ENCODE measurements around the gene MLXIP.
A peak's percentile ranks its signal among the peaks of the same experiment; 100 is the strongest.

The MLXIP gene

DNA sequence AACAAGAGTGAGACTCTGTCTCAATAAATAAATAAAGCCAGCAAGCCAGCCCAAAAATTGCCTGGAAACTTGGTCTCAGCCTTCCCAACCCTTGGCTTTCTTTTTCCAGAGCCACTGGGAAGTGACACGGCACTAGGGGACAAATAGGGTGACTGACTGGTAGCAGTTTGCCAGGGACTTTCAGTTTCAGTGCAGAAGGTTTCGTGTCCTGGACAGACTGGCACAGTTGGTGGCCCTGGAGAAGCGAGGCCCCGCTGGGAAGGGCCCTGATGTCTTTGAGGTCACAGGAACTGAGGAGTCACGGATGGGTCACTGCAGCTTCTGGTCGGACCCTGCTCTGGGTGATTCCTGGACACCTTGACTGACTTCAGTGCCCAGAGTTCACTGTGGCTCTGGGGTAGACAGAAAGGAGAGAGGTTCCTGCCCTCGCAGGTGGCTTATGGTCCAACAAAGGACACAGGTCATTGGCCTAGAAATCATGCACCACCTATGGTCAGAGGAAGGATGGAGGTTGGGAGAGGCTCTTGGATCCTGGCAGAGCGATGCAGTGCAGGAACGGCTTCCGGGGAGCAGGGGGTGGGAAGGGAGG lies 107.0 kb downstream of the MLXIP start:
- DNase-seq (ENCODE audit: low read depth in 2 of 2), result no peak

- DNase-seq (ENCODE audit: low read depth in 2 of 2), result no peak
Measured at GRCh38 chr12:122187466-122187865, 108.9 kb downstream of the MLXIP start.

DNA sequence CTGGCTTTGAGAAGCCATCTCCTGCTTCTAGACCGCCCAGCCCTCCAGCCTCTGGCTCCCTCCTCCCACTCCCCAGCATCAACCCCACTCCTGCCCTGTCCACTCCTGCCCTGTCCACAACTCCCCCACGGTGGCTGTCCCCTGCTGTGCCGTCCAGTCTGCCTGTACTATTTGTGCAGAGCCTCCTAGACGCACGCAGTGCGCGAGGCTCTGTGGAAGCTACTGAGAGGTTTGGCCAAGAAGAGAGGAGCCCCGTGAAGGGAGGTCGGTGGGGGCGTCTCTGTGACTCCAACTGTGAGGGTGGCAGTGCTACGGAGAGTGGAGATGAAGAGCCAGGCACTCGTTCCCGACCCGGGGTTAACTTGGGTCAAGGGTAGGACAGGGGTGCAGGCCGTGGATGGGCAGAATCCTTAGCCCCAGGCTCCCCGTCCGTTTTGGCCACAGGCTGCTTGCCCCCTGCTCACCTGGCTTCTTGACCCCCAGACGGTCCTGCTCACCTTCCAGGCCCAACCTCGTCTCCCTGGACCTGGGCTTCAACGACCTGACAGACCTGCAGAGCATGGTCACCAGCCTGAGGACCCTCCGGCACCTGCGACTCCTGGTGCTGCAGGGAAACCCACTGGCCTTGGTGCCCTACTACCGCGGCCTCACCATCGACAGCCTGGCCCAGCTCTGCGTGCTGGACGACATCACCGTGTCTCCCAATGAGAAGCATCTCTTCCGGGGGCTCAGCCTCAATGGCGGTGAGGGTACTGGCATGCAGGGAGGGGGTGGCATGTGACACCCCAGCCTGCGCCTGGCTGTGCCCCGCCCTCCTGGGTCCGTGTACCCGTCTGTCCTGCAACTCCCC lies 111.3 kb downstream of the MLXIP start:
- DNase-seq (ENCODE audit: low read depth in 2 of 2), result no peak

DNA sequence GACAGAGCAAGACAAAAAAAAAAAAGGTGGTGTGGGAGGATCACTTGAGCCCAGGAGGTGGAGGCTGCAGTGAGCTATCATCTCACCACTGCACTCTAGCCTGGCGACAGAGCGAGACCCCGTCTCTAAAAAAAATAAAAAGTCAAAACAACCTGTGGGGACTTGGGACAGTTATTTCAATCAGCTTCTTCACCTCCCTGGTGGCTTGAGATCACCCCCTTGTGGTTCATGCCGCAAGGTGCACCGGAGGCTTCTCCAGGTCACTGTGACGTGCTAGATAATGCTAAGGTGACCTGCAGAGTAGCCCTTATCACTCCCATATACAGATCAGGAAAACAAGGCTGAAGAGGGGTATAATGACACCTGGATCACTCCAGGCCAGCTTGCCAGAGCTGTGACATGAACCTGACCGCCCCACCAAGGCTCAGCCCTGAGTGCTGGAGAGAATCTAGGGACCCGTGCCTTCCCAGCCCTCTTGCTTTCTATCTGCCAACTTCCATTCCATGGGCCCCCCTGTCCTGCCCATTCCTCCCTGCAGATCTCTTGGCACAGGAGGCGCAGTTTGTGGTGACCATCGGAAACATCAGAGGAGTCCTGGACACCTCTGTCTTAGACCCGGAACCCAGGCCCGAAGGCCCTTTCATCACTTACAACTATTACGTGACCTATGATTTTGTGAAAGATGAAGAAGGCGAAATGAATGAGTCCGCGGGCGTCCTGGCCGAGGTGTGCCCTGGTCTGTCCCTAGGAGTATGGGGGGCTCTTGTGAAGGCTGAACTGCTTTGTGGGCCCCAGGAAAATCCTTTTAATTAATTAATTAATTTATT lies 112.5 kb downstream of the MLXIP start:
- peak; percentile 49 to 50 for DNase-seq (ENCODE audit: low read depth in 2 of 2)

DNA sequence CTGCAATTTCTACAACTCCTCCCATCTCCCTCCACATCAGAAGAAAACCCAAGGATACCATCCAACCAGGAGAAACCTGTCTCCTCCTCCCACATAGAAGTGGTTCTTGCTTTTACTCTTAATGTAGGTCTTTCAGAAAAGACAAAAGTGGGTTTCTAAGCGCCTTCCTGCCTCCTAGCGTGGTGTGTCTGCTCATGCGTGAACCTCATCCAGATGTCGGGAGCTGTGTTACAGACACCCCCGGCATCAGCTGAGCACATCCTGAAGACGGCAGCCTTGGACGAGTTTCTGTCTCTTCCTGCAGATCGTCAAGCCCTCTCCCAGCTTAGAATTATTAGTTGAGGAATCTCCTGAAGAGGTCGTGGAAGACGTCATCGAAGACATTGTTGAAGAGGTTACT lies 113.9 kb downstream of the MLXIP start:
- no peak for DNase-seq (ENCODE audit: low read depth in 2 of 2)

DNA sequence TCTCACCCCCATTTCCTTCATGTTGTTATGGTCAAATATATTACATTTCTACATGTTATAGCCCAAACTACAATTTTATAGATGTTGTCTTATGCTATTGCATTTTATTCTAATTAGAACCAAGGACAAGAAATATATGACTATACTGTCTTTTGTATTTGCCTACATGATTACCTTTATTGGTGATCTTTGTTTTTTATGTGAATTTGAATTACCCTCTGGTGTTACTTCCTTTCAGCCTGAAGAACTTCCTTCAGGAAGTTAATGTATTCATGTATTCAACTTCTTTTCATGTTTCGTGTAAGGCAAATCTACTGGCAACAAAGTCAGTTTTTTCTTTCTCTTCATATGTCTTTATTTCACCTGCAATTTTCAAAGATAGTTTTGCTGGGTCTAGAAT lies 116.2 kb downstream of the MLXIP start:
- DNase-seq (ENCODE audit: low read depth in 2 of 2), result no peak

- no peak for DNase-seq (ENCODE audit: low read depth in 2 of 2)
Measured at GRCh38 chr12:122195405-122195804, 116.8 kb downstream of the MLXIP start.

Measured in stimulated activated CD8-positive, alpha-beta memory T cell treated with anti-CD3 and anti-CD28 coated beads, Interleukin-15, amount 100 ng/mL, for 48 hours (primary cell).